HAP-1 (cell line): ENCODE measurements around the gene GFRA1.

Experiments
- DNase-seq, 2 experiments: peaks; one replicate each; pipeline ENCODE4 v3.0.0-alpha.2; 2016 to 2020; ENCODE audit warnings: low spot score in 2 of 2
- H3K27me3 ChIP-seq: fragments of 250-450 bp; sonication (Bioruptor Pico); 2 replicates; pipeline ENCODE4 v1.5.1; 2020; ENCODE audit warnings: low read depth, mild to moderate bottlenecking, moderate library complexity
- H3K36me3 ChIP-seq: fragments of 250-450 bp; sonication (Bioruptor Pico); replicated peaks from 2 replicates; pipeline ENCODE4 v1.5.1; 2020; ENCODE audit warnings: mild to moderate bottlenecking
- H3K4me1 ChIP-seq: fragments of 250-450 bp; sonication (Bioruptor Pico); 2 replicates; pipeline ENCODE4 v1.5.1; 2020; ENCODE audit warnings: mild to moderate bottlenecking
- H3K4me3 ChIP-seq: fragments of 250-450 bp; sonication (Bioruptor Pico); 2 replicates; pipeline ENCODE4 v1.5.1; 2020; ENCODE audit warnings: mild to moderate bottlenecking, moderate library complexity
- H3K9me3 ChIP-seq: fragments of 250-450 bp; sonication (Bioruptor Pico); 2 replicates; pipeline ENCODE4 v1.5.1; 2020; ENCODE audit warnings: mild to moderate bottlenecking, moderate library complexity
- in situ Hi-C: fragments of 300-500 bp; cut with MboI; formaldehyde crosslinking; loops from 3 replicates; pipeline ENCODE4 v1.14.3; 2020; ENCODE audit warnings: low sequenced_read_pairs, inconsistent platforms, mixed read lengths

Gene GFRA1

DNA sequence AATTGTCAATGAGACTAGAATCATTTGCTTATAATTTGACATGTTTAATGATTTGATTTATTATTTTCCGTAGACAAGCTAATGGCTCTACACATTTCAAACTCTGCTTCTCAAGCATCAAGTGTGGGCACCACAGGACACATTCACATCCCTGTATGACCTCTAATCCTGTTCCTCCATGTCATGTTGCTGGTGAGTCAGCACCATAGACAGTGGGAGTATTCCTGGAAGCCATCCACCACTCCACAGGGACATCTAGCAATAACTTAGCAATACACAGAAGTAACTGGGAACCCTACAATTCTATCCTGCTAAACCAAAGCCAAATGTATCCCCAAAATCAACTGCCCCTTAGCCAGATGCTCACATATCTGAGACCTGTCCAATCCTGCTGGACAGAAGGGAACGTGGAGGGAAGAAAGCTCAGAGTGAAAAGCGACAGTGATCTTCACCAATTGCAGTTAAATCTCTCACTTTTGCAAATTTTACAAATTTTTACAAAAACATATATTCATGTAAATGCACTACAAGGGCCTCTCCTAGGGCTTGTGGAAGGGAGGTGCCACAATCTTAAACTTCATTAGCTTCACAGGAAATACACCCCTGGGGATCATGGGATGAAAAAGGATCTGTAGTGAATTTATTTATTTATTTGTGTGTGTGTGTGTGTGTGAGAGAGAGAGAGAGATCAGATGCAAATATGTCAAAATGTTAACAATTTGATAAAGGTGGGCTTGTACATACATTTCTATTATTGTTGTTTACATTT, 126.5 kb downstream of the GFRA1 start:
- H3K4me3 ChIP-seq = no peak overlapping the region
- no peaks in the 10 kb centered on the region for H3K4me1 ChIP-seq
- H3K27me3 ChIP-seq = peaks cover 12% of the 10 kb centered on the region
- in situ Hi-C loops = no loop called here
- no peaks in the 10 kb centered on the region for H3K9me3 ChIP-seq
- no peak for DNase-seq
- no peaks in the 10 kb centered on the region for H3K36me3 ChIP-seq

DNA sequence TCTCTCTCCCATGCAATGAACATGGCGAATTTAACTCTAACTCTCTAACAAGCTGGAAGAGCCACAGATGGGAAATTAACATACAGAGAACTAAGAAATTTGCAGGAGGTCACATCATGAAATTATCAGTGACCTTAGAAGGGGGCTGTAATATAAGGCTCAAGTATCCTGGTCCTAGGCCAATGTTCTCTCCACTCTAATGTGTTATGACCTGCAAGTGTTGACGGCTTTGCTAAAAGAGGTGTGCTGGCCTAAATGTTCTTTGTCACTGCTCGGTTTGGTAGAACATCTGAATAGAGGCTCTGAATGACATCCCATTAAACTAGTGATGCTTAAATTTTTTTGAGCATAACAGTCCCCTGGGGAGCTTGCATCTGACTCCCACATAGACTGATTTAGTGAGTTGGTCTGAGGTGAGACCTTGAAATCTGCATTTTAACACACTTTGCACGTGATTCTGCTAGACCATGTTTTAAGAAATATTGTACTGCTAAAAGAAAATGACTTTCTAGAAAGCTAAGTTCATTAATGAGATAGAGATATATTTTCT, 129.3 kb downstream of the GFRA1 start:
- Histone ChIP-seq H3K4me3 (no peak overlapping the region), H3K27me3 (peaks cover 12% of the 10 kb centered on the region), H3K36me3 (no peaks in the 10 kb centered on the region), H3K4me1 (no peaks in the 10 kb centered on the region), H3K9me3 (no peaks in the 10 kb centered on the region)
- in situ Hi-C loops = no loop called here
- no peak for DNase-seq

DNA sequence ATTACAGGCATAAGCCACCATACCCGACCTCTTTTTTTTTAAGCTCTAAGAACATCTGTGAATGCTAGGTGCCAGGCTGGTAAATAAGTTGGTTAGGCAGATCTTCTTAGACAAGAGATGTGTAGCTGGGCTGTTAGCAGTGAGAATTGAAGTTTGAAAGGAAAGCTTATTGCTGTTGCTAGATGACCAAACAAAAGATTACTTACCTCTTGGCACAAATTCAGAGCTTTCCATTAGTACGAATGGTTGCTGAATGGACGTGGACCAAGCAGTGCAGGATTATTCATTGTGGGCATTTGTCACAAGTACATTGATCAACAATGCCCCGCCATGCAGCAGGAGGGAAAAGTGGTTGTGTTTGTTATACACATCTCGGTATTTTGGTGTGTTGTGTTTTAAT, 131.2 kb downstream of the GFRA1 start:
- in situ Hi-C loops = no loop called here
- Histone ChIP-seq H3K9me3 (no peaks in the 10 kb centered on the region), H3K27me3 (peaks cover 12% of the 10 kb centered on the region), H3K36me3 (no peaks in the 10 kb centered on the region), H3K4me3 (no peak overlapping the region), H3K4me1 (no peaks in the 10 kb centered on the region)
- DNase-seq = no peak

DNA sequence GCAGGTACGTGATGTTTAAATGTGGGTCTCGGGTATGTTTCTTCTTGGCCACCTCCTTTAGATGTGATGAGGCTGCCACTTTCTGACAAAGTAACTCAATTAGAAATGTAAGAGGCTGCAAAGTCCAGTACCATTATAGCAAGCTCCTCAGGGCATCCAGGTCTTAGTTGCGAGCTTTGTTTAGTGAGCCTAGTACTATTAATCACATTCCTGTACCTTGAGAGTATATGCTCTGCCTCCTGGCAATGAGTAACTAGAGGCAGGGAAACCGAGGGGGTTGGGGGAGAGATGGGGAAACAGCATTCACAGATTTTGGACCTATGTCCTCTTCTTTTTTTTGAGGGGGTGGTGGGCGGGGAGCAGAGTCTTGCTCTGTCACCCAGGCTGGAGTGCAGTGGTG, 131.8 kb downstream of the GFRA1 start:
- in situ Hi-C loops = no loop called here
- Histone ChIP-seq H3K27me3 (peaks cover 12% of the 10 kb centered on the region; the same call in 1 of the 2 replicates), H3K9me3 (no peaks in the 10 kb centered on the region), H3K4me1 (no peaks in the 10 kb centered on the region), H3K4me3 (no peak overlapping the region), H3K36me3 (no peaks in the 10 kb centered on the region)
- DNase-seq = no peak

DNA sequence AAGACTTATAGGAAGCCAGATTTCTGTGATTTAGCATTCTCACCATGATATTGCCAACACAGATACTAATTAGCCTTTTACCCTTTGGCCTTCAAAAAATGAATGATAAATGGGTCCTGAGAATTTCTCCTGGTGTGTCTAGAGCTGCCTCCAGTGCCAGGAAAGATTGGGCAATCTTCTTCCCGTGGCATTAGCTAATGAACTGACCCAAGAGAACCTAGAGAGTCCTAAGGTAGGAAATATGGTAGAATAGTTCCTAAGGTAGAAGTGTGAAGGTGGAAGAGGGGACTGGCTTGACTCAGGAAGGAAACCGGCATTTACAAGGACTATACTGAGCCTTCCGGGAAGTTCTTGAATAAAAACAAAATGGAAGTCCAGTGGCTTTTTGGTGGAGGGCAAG, 133.1 kb downstream of the GFRA1 start:
- peaks cover 8% of the 10 kb centered on the region; the same call in 1 of the 2 replicates for H3K27me3 ChIP-seq
- no peak overlapping the region for H3K4me3 ChIP-seq
- DNase-seq = no peak
- H3K9me3 ChIP-seq = no peaks in the 10 kb centered on the region
- in situ Hi-C loops = no loop called here
- no peaks in the 10 kb centered on the region for H3K36me3 ChIP-seq
- no peaks in the 10 kb centered on the region for H3K4me1 ChIP-seq

DNA sequence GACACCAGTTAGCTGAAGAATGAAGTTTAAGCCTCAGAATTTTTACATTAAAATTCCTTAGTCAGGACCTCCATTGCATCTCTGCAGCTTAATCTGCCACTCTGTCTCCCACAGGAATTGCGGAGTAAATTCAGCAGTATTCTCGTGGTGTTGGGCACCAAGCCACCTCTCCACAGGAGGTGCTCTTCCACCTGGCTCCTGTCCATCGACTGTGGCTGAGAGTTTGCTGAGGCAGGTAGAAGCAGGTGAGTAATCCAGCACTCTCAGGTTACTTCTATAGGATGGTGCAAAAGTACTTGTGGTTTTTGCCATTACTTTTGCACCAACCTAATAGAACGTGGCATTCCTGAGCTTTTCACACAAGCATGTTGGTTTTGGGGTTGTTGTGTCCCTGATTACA, 134.1 kb downstream of the GFRA1 start:
- Histone ChIP-seq H3K4me3 (no peak overlapping the region), H3K4me1 (no peaks in the 10 kb centered on the region), H3K36me3 (no peaks in the 10 kb centered on the region), H3K27me3 (peaks cover 12% of the 10 kb centered on the region), H3K9me3 (no peaks in the 10 kb centered on the region)
- DNase-seq = no peak
- in situ Hi-C loops = no loop called here

DNA sequence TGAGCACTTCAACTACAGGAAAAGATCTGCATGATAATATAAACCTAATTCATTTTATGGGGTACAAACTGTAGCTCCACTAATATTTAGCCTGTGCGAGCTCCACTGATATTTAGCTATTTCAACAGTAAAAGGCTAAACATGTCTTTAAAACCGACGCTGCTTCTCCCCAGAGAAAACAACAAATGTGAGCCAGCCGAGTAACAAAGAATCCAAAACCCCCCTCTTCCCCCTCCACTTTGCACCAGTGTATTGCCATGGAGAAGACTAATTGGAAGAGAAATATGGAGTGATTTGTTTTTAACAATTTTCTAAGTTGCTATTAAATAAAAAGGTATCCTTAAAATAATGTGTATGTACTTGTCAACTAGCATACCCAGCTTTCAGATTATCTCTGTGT, 136.7 kb downstream of the GFRA1 start:
- H3K4me3 ChIP-seq = no peak overlapping the region
- in situ Hi-C loops = no loop called here
- no peaks in the 10 kb centered on the region for H3K4me1 ChIP-seq
- no peaks in the 10 kb centered on the region for H3K9me3 ChIP-seq
- no peaks in the 10 kb centered on the region for H3K36me3 ChIP-seq
- H3K27me3 ChIP-seq = peaks cover 13% of the 10 kb centered on the region
- no peak for DNase-seq

DNA sequence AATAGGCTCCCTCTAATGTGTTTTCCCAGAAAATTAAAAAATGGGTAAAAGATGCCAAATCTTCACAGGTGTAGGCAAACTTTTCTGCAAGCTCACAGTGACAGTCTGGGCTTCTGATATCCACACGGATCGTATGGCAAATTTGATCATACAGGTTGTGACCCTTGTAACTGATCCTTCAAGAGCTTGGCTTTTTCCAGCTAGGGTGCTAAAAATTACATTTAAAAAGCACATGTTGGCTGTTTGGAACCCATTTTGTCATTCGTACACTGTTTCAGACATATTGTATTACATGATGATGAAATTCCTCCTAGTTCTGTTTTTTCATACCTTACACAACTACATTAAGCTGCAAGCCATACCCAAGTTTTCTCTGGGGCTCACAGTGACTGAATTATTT, 138.7 kb downstream of the GFRA1 start:
- H3K4me3 ChIP-seq = no peak overlapping the region
- no peaks in the 10 kb centered on the region for H3K36me3 ChIP-seq
- H3K9me3 ChIP-seq = no peaks in the 10 kb centered on the region
- H3K4me1 ChIP-seq = no peaks in the 10 kb centered on the region
- DNase-seq = no peak
- peaks cover 16% of the 10 kb centered on the region for H3K27me3 ChIP-seq
- in situ Hi-C loops = no loop called here

DNA sequence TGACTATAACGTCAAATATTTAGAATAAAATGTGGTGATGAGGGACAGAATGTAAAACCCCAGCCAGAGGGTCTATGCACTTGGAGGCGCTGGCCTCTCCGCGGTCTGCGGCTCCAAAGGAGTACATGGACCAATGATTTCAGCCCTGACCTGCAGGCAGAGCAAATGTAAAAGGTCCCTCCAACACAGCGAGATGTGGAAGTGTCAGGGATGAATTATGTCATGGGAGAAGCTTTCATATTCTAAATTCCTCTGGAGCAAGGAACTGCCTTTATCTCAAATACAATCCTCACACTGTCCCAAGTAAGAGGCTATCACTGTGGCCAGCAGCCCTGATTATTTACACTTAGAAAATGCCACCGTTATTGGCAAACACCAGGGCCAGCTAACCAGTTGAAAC, 139.4 kb downstream of the GFRA1 start:
- H3K9me3 ChIP-seq = no peaks in the 10 kb centered on the region
- no peaks in the 10 kb centered on the region for H3K4me1 ChIP-seq
- H3K4me3 ChIP-seq = no peak overlapping the region
- peaks cover 16% of the 10 kb centered on the region for H3K27me3 ChIP-seq
- no peak for DNase-seq
- in situ Hi-C loops = no loop called here
- H3K36me3 ChIP-seq = no peaks in the 10 kb centered on the region

DNA sequence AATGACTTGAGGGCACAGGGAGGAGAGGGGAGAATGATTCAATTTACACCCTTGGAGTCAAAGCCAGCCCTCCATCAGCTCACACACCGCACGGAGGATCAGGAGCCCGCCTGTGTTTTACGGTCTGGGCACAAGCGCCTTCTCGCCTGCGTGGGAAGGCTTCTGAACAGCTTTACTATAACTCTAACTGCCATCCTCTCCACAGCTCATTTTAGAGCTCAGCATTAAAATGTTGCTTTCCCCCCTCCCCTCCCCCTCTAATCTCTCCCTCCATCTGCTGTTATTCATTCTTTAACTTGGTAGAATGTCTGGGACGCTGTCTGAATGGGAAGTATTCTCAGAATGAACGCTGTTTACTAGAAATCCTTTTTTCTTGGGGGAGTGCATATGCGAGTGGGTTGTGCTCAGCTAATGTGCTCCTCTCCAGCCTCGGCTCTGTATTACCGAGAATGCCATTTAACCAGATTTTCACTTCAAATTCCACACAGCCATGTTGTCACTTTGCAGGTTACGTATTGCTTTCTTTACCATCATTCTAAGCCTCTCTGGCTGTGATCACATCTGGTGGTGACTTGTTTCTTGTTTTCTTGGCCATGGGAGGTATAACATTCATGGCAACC, 140.1 kb downstream of the GFRA1 start:
- Histone ChIP-seq H3K4me3 (no peak overlapping the region), H3K27me3 (peaks cover 16% of the 10 kb centered on the region), H3K4me1 (no peaks in the 10 kb centered on the region), H3K36me3 (no peaks in the 10 kb centered on the region), H3K9me3 (no peaks in the 10 kb centered on the region)
- in situ Hi-C loops = no loop called here
- no peak for DNase-seq

DNA sequence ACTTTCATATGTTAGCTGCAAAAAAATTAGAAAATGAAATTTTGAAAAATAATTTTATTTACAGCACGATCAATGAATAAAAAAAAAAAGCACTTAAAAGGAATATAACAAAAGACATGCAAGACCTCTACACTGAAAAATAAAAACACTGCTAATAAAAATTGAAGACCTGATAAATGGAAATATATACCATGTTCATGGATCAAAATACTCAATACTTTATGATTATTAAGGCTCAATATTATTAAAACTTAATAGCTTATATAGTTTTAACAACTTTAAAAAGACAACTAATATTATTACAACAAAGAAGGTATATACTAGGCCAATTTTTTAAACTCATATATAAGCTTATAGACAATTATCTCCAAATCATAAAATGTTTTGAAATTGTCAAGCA, 143.0 kb downstream of the GFRA1 start:
- H3K27me3 ChIP-seq = peaks cover 20% of the 10 kb centered on the region
- H3K36me3 ChIP-seq = no peaks in the 10 kb centered on the region
- no peak overlapping the region for H3K4me3 ChIP-seq
- no peaks in the 10 kb centered on the region for H3K9me3 ChIP-seq
- no peaks in the 10 kb centered on the region for H3K4me1 ChIP-seq
- DNase-seq = no peak
- in situ Hi-C loops = no loop called here

DNA sequence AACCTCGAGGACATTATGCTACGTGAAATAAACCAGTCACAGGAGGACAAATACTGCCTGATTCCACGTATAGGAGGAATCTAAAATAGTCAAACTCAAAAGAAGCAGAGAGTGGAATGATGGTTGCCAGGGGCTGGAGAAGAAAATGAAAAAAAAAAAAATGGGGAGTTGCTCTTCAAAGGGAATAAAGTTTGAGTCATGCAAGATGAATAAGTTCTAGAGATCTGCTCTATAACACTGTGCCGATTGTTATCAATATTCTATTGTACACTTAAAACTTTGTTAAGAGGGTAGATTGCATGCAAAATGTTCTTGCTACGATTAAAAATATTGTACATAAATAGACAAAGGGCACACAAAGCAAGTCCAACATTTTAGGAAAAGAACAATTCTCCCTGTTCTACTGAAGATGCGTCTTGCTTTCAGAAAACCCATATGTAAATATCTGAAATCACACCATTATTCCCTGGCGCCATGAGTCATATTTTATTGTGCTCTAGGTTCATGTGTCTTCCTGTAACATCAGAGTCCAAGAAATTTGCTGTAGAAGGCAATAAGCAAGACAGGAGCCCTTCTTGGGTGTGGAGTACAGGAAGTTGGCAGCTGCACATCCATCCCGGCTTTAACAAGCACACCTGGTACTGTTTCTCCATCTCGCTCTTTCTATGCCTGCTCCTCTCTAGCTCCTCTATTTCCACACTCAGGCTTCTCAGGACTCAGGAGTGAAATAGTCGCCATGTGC, 145.9 kb downstream of the GFRA1 start:
- Histone ChIP-seq H3K4me1 (no peaks in the 10 kb centered on the region), H3K4me3 (no peak overlapping the region), H3K9me3 (no peaks in the 10 kb centered on the region), H3K27me3 (0 out of 2 replicates have a peak, but pooled peaks cover 7% of the 10 kb centered on the region), H3K36me3 (no peaks in the 10 kb centered on the region)
- DNase-seq = no peak
- in situ Hi-C loops = no loop called here

DNA sequence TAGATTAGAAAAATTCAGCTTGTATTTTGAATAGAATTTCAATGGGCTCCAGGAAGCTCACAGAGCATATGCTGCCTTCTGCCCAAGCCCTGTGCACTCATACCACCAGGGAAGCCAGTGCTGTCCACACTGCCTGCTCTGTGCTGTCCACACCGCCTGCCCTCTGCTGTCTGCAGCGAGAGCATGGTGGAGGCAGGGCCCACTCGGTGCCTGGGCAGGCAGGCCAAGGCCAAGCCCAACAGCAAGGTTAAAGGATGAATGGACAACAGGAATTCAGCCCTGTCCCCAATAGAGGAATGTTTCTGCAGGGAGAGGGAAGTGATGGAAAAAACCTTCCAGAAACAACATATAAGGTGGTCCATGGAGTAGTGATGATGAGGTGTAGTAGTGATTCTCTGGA, 146.8 kb downstream of the GFRA1 start:
- Histone ChIP-seq H3K36me3 (no peaks in the 10 kb centered on the region), H3K9me3 (no peaks in the 10 kb centered on the region), H3K27me3 (0 out of 2 replicates have a peak, but pooled peaks cover 7% of the 10 kb centered on the region), H3K4me1 (no peaks in the 10 kb centered on the region), H3K4me3 (no peak overlapping the region)
- DNase-seq = no peak
- in situ Hi-C loops = no loop called here

DNA sequence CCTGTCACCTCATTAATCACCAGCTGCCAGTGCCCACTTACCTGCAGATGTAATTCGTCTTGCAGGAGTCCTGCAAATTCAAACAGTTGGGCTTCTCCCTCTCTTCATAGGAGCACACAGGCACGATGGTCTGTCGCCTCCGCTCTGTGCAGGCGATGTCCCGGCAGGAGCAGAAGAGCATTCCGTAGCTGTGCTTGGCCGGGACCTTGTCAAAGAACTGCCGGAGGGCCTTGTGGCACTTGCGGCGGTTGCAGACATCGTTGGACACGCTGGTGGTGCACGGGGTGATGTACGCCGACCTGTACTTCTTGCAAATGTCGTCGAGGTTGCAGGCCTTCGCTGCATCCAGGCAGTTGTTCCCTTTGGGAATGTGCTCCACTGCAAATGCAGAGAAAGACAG, 147.8 kb downstream of the GFRA1 start:
- no peak overlapping the region for H3K4me3 ChIP-seq
- H3K9me3 ChIP-seq = no peaks in the 10 kb centered on the region
- 0 out of 2 replicates have a peak, but pooled peaks cover 4% of the 10 kb centered on the region for H3K27me3 ChIP-seq
- in situ Hi-C loops = no loop called here
- H3K36me3 ChIP-seq = no peaks in the 10 kb centered on the region
- DNase-seq = no peak
- no peaks in the 10 kb centered on the region for H3K4me1 ChIP-seq
